Right ventricle myocardium superior (tissue), 1 donor: ENCODE data around the gene MYBL2. TPM values are rescaled to one million over a fixed set of nuclear protein-coding genes. Genes with fewer than 3 reads are reported as not detected.
A peak's percentile ranks its signal among the peaks of the same experiment; 100 is the strongest.

Experiments
- ATAC-seq: fragments of 200-7000 bp; cut with Tn5 transposase; one replicate; pipeline ENCODE4 v1.9.1; 2020; ENCODE audit warnings: mild to moderate bottlenecking; ENCODE audit not compliant: poor library complexity
- DNase-seq: peaks from one replicate; pipeline ENCODE4 v3.0.0-alpha.2; 2020
- intact Hi-C: fragments of 100-400 bp; cut with DNase I; formaldehyde crosslinking; loops from one replicate; pipeline ENCODE4 v1.11.2; 2022
- total RNA-seq: library from RNA; stranded (reverse); fragmentation: NEBNext Ultra II Directional; extraction: Animal tissue kit (Norgen Biotek cat#: 25700); gene quantifications from one replicate; pipeline ENCODE4 v1.2.1, GENCODE V29; 2021
- donor health status: DM: no; HTN: yes; CAD: no; lungs with severe emphysema.

The MYBL2 gene
- total RNA-seq, 1 donor from 2014 or later, result 0.78 TPM

- intact Hi-C loops, result no loop called here
- no peak for ATAC-seq
- no peak for DNase-seq
Observed at GRCh38 chr20:43680981-43681380, 14.1 kb downstream of the MYBL2 start.

GRCh38 chr20:43681468-43681942, 14.6 kb downstream of the MYBL2 start:
- ATAC-seq (peak; percentile 88), DNase-seq (peak; percentile 53)
- intact Hi-C loops, result no loop called here

DNA sequence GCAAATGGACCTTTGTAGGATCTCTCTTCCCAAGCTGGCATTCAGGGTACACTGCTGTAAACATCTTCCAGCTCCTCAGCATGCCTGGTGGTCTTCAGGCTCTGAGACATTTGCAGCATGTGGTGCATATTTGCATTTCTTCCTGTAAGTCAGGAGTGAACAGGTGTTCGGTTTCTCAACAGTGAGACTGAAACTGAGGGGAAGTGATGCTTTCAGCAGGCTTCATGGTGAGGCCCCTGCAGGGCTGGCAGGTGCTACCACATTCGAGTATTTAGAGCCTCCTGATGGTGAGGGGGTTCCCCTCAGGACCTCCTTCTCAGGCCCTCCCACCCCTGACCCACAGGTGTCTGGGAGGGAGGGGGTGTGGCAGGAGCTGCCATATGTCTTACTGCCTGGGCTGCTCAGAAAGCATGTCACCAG, 15.1 kb downstream of the MYBL2 start:
- ATAC-seq, result no peak
- DNase-seq, result no peak
- intact Hi-C loops, result no loop called here

DNA sequence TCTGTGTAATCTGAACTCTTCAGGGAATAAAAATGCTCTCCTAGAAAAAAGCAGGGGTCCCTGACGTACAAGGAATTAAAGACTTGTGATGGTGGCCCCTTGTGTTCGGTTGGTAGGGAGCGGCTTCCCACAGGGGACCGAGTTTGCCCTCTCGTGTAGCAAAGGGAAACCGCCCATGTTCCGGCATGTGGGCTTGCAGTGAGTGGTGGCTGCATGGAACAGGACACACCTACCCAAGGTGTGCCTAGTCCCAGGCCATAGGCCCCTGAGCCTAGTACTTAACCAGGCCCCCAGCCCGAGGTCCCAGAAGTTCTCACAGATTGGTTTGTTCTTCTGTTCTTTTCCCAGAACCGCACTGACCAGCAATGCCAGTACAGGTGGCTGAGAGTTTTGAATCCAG, 15.5 kb downstream of the MYBL2 start:
- ATAC-seq, result no peak
- intact Hi-C loops, result no loop called here
- DNase-seq, result no peak

DNA sequence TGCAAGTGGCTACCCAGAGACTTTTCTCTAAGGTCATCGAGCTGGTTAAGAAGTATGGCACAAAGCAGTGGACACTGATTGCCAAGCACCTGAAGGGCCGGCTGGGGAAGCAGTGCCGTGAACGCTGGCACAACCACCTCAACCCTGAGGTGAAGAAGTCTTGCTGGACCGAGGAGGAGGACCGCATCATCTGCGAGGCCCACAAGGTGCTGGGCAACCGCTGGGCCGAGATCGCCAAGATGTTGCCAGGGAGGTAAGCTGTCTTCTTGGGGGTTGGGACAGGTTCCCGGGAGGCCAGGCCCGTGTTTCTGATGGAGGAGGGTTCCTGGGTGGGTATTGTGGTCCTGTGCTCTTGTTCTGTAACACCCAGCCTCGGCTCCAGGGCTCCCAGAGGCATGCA, 19.9 kb downstream of the MYBL2 start:
- ATAC-seq (no peak), DNase-seq (peak; percentile 10)
- intact Hi-C loops, result no loop called here

GRCh38 chr20:43689165-43689564, 22.3 kb downstream of the MYBL2 start:
- ATAC-seq (no peak), DNase-seq (peak; percentile 6)
- intact Hi-C loops, result no loop called here

GRCh38 chr20:43690943-43691598, 24.2 kb downstream of the MYBL2 start:
- ATAC-seq (no peak), DNase-seq (peak; percentile 32)
- intact Hi-C loops, result no loop called here

DNA sequence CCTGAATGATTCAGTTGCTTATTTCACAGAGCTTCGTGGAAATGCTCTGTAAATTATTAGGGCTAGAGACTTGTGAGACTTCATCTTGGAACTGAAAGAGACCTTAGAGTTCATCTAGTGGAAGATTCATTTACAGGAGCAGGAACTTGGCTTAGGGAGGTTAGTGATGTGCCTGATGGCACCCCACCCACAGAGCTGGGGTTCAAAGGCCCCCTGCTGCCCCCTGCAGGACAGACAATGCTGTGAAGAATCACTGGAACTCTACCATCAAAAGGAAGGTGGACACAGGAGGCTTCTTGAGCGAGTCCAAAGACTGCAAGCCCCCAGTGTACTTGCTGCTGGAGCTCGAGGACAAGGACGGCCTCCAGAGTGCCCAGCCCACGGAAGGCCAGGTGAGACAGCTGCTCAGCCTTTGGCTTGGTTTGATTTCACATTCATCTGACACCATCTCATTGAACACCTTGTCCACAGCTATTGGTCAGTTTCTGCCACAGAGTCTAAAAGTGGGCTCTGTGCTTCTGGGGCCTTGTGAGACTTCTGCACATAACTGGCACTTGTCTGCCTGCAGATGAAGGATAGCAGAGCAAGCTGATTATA, 25.1 kb downstream of the MYBL2 start:
- intact Hi-C loops, result no loop called here
- peak; percentile 37 for DNase-seq
- ATAC-seq, result no peak

DNA sequence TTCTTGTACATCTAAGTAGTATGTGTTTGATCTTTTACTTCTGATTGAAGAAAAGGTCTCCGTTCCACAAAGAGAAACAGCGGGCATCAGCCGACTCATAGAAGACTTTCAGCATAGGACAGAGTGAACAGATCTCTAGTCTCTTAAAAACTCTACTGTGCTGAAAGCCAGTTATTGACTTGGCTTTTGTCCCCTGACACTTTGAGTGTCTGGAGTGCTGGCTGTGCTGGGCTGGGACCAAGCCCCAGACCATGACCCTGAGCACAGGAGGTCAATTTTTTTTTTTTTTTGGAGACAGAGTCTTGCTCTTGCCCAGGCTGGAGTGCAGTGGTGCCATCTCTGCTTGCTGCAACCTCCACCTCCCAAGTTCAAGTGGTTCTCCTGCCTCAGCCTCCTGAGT, 27.8 kb downstream of the MYBL2 start:
- peak; percentile 53 for ATAC-seq
- peak; percentile 6 for DNase-seq
- intact Hi-C loops, result no loop called here

- no peak for ATAC-seq
- DNase-seq, result peak; percentile 21
- intact Hi-C loops, result no loop called here
Observed at GRCh38 chr20:43695571-43695970, 28.7 kb downstream of the MYBL2 start.

- intact Hi-C loops, result no loop called here
- no peak for ATAC-seq
- peak; percentile 24 for DNase-seq
Observed at GRCh38 chr20:43699941-43700565, 33.1 kb downstream of the MYBL2 start.

DNA sequence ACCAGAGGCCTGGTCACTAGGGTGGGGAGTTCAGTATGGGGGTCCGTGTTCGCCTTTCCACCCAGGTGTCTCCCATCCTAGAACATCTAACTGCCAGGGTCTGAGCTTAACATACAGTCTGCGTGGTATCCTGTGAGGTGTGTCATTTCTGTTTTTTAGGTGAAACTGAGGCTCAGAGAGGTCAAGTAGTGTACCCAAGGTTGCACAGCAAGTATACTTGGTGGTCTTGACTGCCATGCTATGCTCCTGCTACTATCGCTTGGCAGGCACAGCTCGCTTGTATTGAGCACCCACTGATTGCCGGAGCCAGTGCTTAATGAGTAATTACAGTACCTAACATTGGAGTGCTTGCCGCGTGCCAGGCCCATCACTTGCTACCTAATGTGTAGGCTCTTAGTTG, 33.7 kb downstream of the MYBL2 start:
- no peak for ATAC-seq
- intact Hi-C loops, result no loop called here
- peak; percentile 21 for DNase-seq

DNA sequence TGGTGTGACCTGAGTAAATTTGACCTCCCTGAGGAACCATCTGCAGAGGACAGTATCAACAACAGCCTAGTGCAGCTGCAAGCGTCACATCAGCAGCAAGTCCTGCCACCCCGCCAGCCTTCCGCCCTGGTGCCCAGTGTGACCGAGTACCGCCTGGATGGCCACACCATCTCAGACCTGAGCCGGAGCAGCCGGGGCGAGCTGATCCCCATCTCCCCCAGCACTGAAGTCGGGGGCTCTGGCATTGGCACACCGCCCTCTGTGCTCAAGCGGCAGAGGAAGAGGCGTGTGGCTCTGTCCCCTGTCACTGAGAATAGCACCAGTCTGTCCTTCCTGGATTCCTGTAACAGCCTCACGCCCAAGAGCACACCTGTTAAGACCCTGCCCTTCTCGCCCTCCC, 35.6 kb downstream of the MYBL2 start:
- intact Hi-C loops, result no loop called here
- ATAC-seq, result no peak
- peak; percentile 39 for DNase-seq

DNA sequence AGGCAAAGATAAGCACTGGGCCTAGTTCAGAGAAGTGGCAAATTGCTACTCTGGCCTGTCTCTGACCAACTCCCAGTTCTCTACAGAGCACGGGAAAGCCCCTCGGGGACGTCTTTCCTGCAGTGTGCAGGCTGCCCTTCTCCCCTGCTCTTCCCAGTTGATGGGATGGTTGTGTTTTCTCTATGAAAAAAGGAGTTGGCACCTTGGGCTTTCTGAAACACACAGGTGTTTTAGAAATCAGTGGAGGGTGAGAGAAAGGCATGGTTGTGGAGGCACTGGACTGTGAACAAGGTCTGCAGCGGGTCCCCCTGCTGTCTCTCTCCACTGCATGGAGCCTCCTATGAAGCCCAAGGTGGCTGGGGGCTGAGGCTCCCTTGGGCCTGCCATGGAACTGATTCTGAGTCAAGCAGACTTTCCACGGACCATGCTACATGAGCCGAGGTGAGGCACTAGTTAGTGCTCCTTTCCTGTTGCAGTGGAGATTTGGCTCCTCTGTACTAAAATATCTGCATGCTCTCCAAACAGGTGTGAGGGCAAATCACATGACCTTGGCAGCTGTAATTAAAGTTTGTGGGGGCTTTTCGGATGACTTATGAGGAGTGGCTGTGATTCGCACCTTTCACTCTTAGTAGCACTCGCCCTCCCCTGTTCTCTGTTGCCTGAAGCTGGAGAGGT, 43.6 kb downstream of the MYBL2 start:
- no peak for ATAC-seq
- intact Hi-C loops, result no loop called here
- no peak for DNase-seq

DNA sequence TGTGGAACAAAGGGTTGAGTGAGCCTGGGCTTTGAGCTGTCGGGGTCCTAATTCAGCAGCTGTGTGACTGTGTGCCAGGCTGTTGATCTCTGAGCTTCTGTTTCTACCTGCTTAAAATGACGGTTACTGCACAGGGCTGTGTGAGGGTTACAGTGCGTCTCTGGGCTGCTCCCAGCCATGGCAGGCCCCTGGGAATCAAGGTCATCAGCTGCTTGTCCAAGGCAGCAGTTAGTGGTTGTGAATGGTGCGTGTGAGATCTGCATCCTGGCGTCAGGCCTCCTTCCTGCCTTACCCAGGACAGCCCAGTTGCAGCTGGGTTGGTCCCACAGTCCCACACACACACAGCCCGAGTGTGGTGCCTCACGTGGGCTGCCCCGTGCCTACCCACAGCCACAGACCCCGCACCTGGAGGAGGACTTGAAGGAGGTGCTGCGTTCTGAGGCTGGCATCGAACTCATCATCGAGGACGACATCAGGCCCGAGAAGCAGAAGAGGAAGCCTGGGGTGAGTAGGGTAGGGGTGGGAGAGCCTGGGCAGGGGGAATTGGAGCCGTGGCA, 44.3 kb downstream of the MYBL2 start:
- no peak for ATAC-seq
- intact Hi-C loops, result no loop called here
- DNase-seq, result peak; percentile 29

- no peak for ATAC-seq
- intact Hi-C loops, result no loop called here
- DNase-seq, result no peak
Observed at GRCh38 chr20:43715044-43715443, 48.1 kb downstream of the MYBL2 start.

GRCh38 chr20:43715511-43715910, 48.6 kb downstream of the MYBL2 start:
- no peak for ATAC-seq
- no peak for DNase-seq
- intact Hi-C loops, result no loop called here

DNA sequence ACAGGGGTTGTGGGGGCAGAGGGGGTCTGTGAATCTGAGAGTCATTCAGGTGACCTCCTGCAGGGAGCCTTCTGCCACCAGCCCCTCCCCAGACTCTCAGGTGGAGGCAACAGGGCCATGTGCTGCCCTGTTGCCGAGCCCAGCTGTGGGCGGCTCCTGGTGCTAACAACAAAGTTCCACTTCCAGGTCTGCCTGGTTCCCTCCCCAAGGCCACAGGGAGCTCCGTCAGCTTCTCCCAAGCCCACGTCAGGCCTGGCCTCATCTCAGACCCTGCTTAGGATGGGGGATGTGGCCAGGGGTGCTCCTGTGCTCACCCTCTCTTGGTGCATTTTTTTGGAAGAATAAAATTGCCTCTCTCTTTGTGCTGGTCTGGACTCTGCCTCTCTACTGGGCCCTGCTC, 49.2 kb downstream of the MYBL2 start:
- intact Hi-C loops, result no loop called here
- ATAC-seq, result no peak
- DNase-seq, result peak; percentile 14
